Parathyroid adenoma (tissue), 2 donors: ENCODE results near the gene PRDX2.

Experiments used
- H2AFZ ChIP-seq: fragments of 300-600 bp; sonication (generic); one replicate; pipeline ENCODE4 v1.7.0; 2017; ENCODE audit warnings: antibody characterized with exemption, mild to moderate bottlenecking
- H3K27ac ChIP-seq: fragments of 300-600 bp; sonication (generic); one replicate; pipeline ENCODE4 v1.7.0; 2017
- H3K27me3 ChIP-seq: fragments of 300-600 bp; sonication (generic); one replicate; pipeline ENCODE4 v1.7.0; 2017; ENCODE audit warnings: low read length; ENCODE audit not compliant: control insufficient read depth, insufficient read depth
- H3K36me3 ChIP-seq: fragments of 300-600 bp; sonication (generic); one replicate; pipeline ENCODE4 v1.7.0; 2017; ENCODE audit warnings: low read length; ENCODE audit not compliant: control insufficient read depth, insufficient read depth
- H3K4me1 ChIP-seq: fragments of 300-600 bp; sonication (generic); one replicate; pipeline ENCODE4 v1.7.0; 2017; ENCODE audit warnings: control low read depth
- H3K4me2 ChIP-seq: fragments of 300-600 bp; sonication (generic); one replicate; pipeline ENCODE4 v1.7.0; 2017; ENCODE audit warnings: low read length
- H3K4me3 ChIP-seq: fragments of 300-600 bp; sonication (generic); one replicate; pipeline ENCODE4 v1.7.0; 2017; ENCODE audit warnings: low read depth, low read length
- H3K79me2 ChIP-seq: fragments of 300-600 bp; sonication (generic); one replicate; pipeline ENCODE4 v1.7.0; 2017; ENCODE audit warnings: control low read depth
- H3K9ac ChIP-seq: fragments of 300-600 bp; sonication (generic); one replicate; pipeline ENCODE4 v1.7.0; 2017; ENCODE audit warnings: mild to moderate bottlenecking
- H3K9me3 ChIP-seq: fragments of 300-600 bp; sonication (generic); one replicate; pipeline ENCODE4 v1.7.0; 2017; ENCODE audit warnings: low read length; ENCODE audit not compliant: control insufficient read depth
- CTCF ChIP-seq: fragments of 300-600 bp; sonication (generic); IDR thresholded peaks from one replicate; pipeline ENCODE4 v1.7.0; 2017; ENCODE audit warnings: antibody characterized with exemption, mild to moderate bottlenecking
- donor health status: primary hyperparathyroidism.

Gene PRDX2

DNA sequence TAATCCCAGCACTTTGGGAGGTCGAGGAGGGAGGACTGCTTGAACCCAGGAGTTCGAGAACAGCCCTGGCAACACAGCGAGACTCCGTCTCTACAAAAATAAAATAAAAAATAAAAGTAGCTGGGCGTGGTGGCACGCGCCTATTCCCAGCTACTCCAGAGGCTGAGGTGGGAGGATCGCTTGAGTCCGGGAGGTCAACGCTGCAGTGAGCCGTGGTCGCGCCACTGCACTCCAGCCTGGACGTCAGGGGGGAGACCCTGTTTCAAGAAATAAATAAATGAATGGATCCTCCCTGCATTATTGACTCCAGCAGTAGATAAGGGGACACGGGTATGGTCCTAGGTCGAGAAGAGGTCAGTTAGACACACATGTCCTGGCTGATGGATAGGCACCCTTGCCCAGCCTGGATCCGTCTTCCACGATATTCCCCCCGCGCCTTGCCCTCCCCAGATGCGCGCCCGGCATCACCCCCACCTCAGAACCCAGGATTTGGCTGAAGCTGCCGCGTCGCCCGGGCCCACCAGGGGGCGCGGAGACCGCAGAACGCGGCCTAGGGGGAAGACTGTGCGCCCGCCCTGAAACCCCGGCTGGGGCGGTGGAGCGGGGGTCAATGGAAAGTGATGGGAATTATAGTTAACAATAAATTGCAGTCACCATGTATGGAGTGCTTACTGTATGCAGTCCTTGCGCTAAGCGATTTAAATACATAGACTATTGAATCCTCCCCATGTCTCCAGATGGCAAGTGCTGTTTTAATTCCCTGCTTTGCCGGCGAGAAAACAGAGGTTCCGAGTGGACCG, 24.2 kb downstream of the PRDX2 start:
- H3K9ac ChIP-seq, result peak overlapping the region; percentile 56
- H3K27ac ChIP-seq, result peak overlapping the region; percentile 90
- peak overlapping the region; percentile 92 for H2AFZ ChIP-seq
- H3K27me3 ChIP-seq, result no peaks in the 10 kb centered on the region
- H3K36me3 ChIP-seq, result no peaks in the 10 kb centered on the region
- H3K9me3 ChIP-seq, result no peaks in the 10 kb centered on the region
- peak; percentile 98 for TF ChIP-seq CTCF
- peak overlapping the region; percentile 79 for H3K4me3 ChIP-seq
- peak overlapping the region; percentile 97 for H3K4me2 ChIP-seq
- H3K4me1 ChIP-seq, result peaks cover 23% of the 10 kb centered on the region
- H3K79me2 ChIP-seq, result no peaks in the 10 kb centered on the region

GRCh38 chr19:12774588-12775555, 26.7 kb downstream of the PRDX2 start, which contains the start of gene HOOK2:
TSS of gene HOOK2 (minus strand) at chr19:12775552. CDS start at chr19:12775449, 103 bp downstream.
- H3K27ac ChIP-seq, result peak within 1 kb of the TSS; percentile 99
- no peaks in the 10 kb centered on the region for H3K27me3 ChIP-seq
- H3K9ac ChIP-seq, result peak within 1 kb of the TSS; percentile 55
- H3K79me2 ChIP-seq, result peaks cover 2% of the 10 kb centered on the region
- peak within 1 kb of the TSS; percentile 78 for H3K4me2 ChIP-seq
- peaks cover 16% of the 10 kb centered on the region for H3K4me1 ChIP-seq
- H3K4me3 ChIP-seq, result peak within 1 kb of the TSS; percentile 75
- no peak for TF ChIP-seq CTCF
- H3K36me3 ChIP-seq, result no peaks in the 10 kb centered on the region
- peak within 1 kb of the TSS; percentile 81 for H2AFZ ChIP-seq
- no peaks in the 10 kb centered on the region for H3K9me3 ChIP-seq

DNA sequence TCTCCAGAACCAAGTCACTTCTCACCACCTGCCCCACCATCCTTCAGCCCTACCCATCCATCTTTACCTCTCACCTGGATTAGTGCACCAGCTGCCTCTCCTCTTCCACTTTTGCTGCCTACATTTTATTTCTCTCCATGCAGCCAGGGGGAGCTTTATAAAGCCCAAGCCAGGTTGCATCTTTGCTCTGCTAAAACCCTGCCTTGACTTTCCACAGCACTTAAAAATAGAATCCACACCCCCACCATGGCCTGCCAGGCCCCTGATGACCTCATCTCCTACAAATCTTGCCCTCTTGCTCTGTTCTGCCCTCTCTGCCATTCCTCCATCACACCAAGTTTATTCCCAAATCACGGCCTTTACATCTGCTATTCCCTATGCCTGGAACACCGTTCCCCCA, 28.0 kb downstream of the PRDX2 start:
- H3K79me2 ChIP-seq, result peaks cover 2% of the 10 kb centered on the region
- H3K36me3 ChIP-seq, result no peaks in the 10 kb centered on the region
- TF ChIP-seq CTCF, result peak; percentile 16
- no peaks in the 10 kb centered on the region for H3K9me3 ChIP-seq
- no peak overlapping the region for H3K4me3 ChIP-seq
- no peak overlapping the region for H3K27ac ChIP-seq
- no peak overlapping the region for H3K9ac ChIP-seq
- H3K4me2 ChIP-seq, result no peak overlapping the region
- no peaks in the 10 kb centered on the region for H3K27me3 ChIP-seq
- H3K4me1 ChIP-seq, result peaks cover 12% of the 10 kb centered on the region
- no peak overlapping the region for H2AFZ ChIP-seq

GRCh38 chr19:12772323-12772722, 29.3 kb downstream of the PRDX2 start:
- Histone ChIP-seq H3K27me3 (no peaks in the 10 kb centered on the region), H3K4me3 (no peak overlapping the region), H3K4me2 (no peak overlapping the region), H3K9me3 (no peaks in the 10 kb centered on the region), H2AFZ (no peak overlapping the region), H3K9ac (no peak overlapping the region), H3K36me3 (no peaks in the 10 kb centered on the region), H3K79me2 (peaks cover 2% of the 10 kb centered on the region), H3K4me1 (peaks cover 6% of the 10 kb centered on the region), H3K27ac (no peak overlapping the region)
- no peak for TF ChIP-seq CTCF
